Astrocyte of the spinal cord (primary cell): ENCODE data around the gene OR52E8.

ENCODE experiments used
- DNase-seq: peaks from one replicate; pipeline ENCODE4 v3.0.0; 2011; ENCODE audit warnings: low read depth, low spot score
- H3K4me3 ChIP-seq: 2 replicates; pipeline ENCODE4 v1.5.1; 2011; ENCODE audit warnings: low read depth, mild to moderate bottlenecking, low read length, moderate library complexity
- CTCF ChIP-seq: IDR thresholded peaks from 2 replicates; pipeline ENCODE4 v1.5.1; 2012; ENCODE audit warnings: low read depth, mild to moderate bottlenecking, low read length, inconsistent platforms
- in situ Hi-C: cut with HindIII; loops from 2 replicates; pipeline ENCODE4 v1.10.0; 2017; ENCODE audit warnings: low sequenced_read_pairs

The OR52E8 gene

GRCh38 chr11:5809905-5810795 lies 47.3 kb downstream of the OR52E8 start:
- TF ChIP-seq CTCF: no peak
- DNase-seq: no peak
- in situ Hi-C loops: no loop called here
- no peak overlapping the region for H3K4me3 ChIP-seq

GRCh38 chr11:5809122-5809519 lies 48.4 kb downstream of the OR52E8 start:
- DNase-seq: no peak
- peak overlapping the region; percentile 46 for H3K4me3 ChIP-seq
- in situ Hi-C loops: no loop called here
- no peak for TF ChIP-seq CTCF

- TF ChIP-seq CTCF: peak; percentile 84
- in situ Hi-C loops: no loop called here
- peak within 1 kb of the TSS; percentile 46 for H3K4me3 ChIP-seq
- DNase-seq: peak; percentile 73
Measured at GRCh38 chr11:5808500-5809121, 48.9 kb downstream of the OR52E8 start, which contains the start of gene OR52N2. TSS of gene OR52N2 (plus strand) at chr11:5808924. CDS start at chr11:5820336, 11,412 bp downstream.

GRCh38 chr11:5807580-5807979 lies 49.9 kb downstream of the OR52E8 start:
- DNase-seq: no peak
- no peak overlapping the region for H3K4me3 ChIP-seq
- in situ Hi-C loops: no loop called here
- no peak for TF ChIP-seq CTCF
